Measurements from ENCODE around the gene MED27.

MED27 gene

GRCh38 chr9:131854334-131854733 is 225.3 kb downstream of the MED27 start:
- CTCF ChIA-PET, result interaction anchor here (1.1 kb wide), 1 partner anchor 315 kb away, joined by 4 read pairs; no protein-coding TSS in a partner anchor
- POLR2A ChIA-PET, result no interaction called here
- no peak overlapping the region for H3K4me3 ChIP-seq (ENCODE audit: low read depth, low read length)
- no peak for DNase-seq (ENCODE audit: low read depth, low spot score)
- TF ChIP-seq CTCF (IDR thresholded peaks at IDR 0.05; ENCODE audit: insufficient read depth, low read length, missing control alignments), result no peak

GRCh38 chr9:131853434-131853833 is 226.2 kb downstream of the MED27 start:
- ChIA-PET CTCF (no interaction called here), POLR2A (no interaction called here)

GRCh38 chr9:131851414-131851813 is 228.3 kb downstream of the MED27 start:
- no peak for DNase-seq (ENCODE audit: low read depth, low spot score)
- no peak for TF ChIP-seq CTCF (IDR thresholded peaks at IDR 0.05; ENCODE audit: insufficient read depth, low read length, missing control alignments)
- POLR2A ChIA-PET, result no interaction called here
- CTCF ChIA-PET, result no interaction called here
- no peak overlapping the region for H3K4me3 ChIP-seq (ENCODE audit: low read depth, low read length)

More at GRCh38 chr9:131853434-131853833, 226.2 kb downstream of the MED27 start:
- TF ChIP-seq CTCF (IDR thresholded peaks at IDR 0.05; ENCODE audit: insufficient read depth, low read length, missing control alignments), result no peak
- no peak for DNase-seq (ENCODE audit: low read depth, low spot score)
- H3K4me3 ChIP-seq (ENCODE audit: low read depth, low read length), result no peak overlapping the region

GRCh38 chr9:131849391-131849790 is 230.3 kb downstream of the MED27 start:
- CTCF ChIA-PET, result interaction anchor here (1.2 kb wide), 1 partner anchor 9 kb away, joined by 3 read pairs; no protein-coding TSS in a partner anchor
- H3K4me3 ChIP-seq (ENCODE audit: low read depth, low read length), result no peak overlapping the region
- no peak for DNase-seq (ENCODE audit: low read depth, low spot score)
- TF ChIP-seq CTCF (IDR thresholded peaks at IDR 0.05; ENCODE audit: insufficient read depth, low read length, missing control alignments), result no peak
- POLR2A ChIA-PET, result no interaction called here

GRCh38 chr9:131848570-131849160 is 231.0 kb downstream of the MED27 start:
- CTCF ChIA-PET, result interaction anchor here (1.2 kb wide), 1 partner anchor 8 kb away, joined by 3 read pairs; no protein-coding TSS in a partner anchor
- H3K4me3 ChIP-seq (ENCODE audit: low read depth, low read length), result no peak overlapping the region
- no peak for DNase-seq (ENCODE audit: low read depth, low spot score)
- TF ChIP-seq CTCF (IDR thresholded peaks at IDR 0.05; ENCODE audit: insufficient read depth, low read length, missing control alignments), result no peak
- POLR2A ChIA-PET, result no interaction called here

- ChIA-PET CTCF (no interaction called here), POLR2A (no interaction called here)
Observed at GRCh38 chr9:131847665-131848354, 231.9 kb downstream of the MED27 start.

More at GRCh38 chr9:131847665-131848354, 231.9 kb downstream of the MED27 start:
- H3K4me3 ChIP-seq (ENCODE audit: low read depth, low read length), result no peak overlapping the region
- DNase-seq (ENCODE audit: low read depth, low spot score), result no peak
- TF ChIP-seq CTCF (IDR thresholded peaks at IDR 0.05; ENCODE audit: insufficient read depth, low read length, missing control alignments), result no peak

All from AG04449 (cell line).